GM12865 (cell line): Measurements from ENCODE around the gene FADS1.

ENCODE experiments used
- DNase-seq: peaks from one replicate; pipeline ENCODE4 v3.0.0; 2010; ENCODE audit warnings: low read depth
- H3K4me3 ChIP-seq: 2 replicates; pipeline ENCODE4 v1.5.1; 2011; ENCODE audit warnings: mild to moderate bottlenecking, low read depth, low read length, control low read depth
- CTCF ChIP-seq: IDR thresholded peaks from 2 replicates; pipeline ENCODE4 v1.5.1; 2011; ENCODE audit warnings: low read length, control low read depth, low read depth, inconsistent platforms; ENCODE audit not compliant: insufficient read depth; ENCODE audit errors: missing control alignments

Gene FADS1

GRCh38 chr11:61851113-61851899, 34.5 kb upstream of the FADS1 start:
- H3K4me3 ChIP-seq = no peak overlapping the region
- no peak for DNase-seq
- no peak for TF ChIP-seq CTCF

GRCh38 chr11:61850687-61851086, 33.9 kb upstream of the FADS1 start:
- TF ChIP-seq CTCF = no peak
- H3K4me3 ChIP-seq = no peak overlapping the region
- no peak for DNase-seq

GRCh38 chr11:61848631-61849030, 31.8 kb upstream of the FADS1 start:
- no peak overlapping the region for H3K4me3 ChIP-seq
- TF ChIP-seq CTCF = no peak
- DNase-seq = no peak

GRCh38 chr11:61847914-61848581, 31.2 kb upstream of the FADS1 start:
- no peak for TF ChIP-seq CTCF
- no peak overlapping the region for H3K4me3 ChIP-seq
- DNase-seq = no peak

GRCh38 chr11:61846362-61847020, 29.7 kb upstream of the FADS1 start:
- H3K4me3 ChIP-seq = no peak overlapping the region
- DNase-seq = no peak
- no peak for TF ChIP-seq CTCF

GRCh38 chr11:61844909-61845565, 28.2 kb upstream of the FADS1 start:
- DNase-seq = no peak
- TF ChIP-seq CTCF = no peak
- no peak overlapping the region for H3K4me3 ChIP-seq
